Esophagus muscularis mucosa (tissue), 4 donors: ENCODE results near the gene ACP4.

Source experiments
- EP300 ChIP-seq: sonication (generic); formaldehyde crosslinking; IDR thresholded peaks from one replicate; pipeline ENCODE4 v1.6.1; 2017; ENCODE audit warnings: antibody characterized with exemption
- POLR2A ChIP-seq: fragments of 450-650 bp; IDR thresholded peaks from one replicate; pipeline ENCODE4 v1.6.1; 2017; ENCODE audit warnings: antibody characterized with exemption, moderate library complexity, mild to moderate bottlenecking, low read depth
- TF ChIP-seq, protein P1 (sequence below), 3 experiments: fragments of 200-600 bp in 2 of 3; fragments of 450-650 bp in 1 of 3; sonication (generic) in 2 of 3; IDR thresholded peaks; one replicate each; pipeline ENCODE4 v1.5.1; 2017 to 2019; ENCODE audit warnings: antibody characterized with exemption in 3 of 3, mild to moderate bottlenecking in 2 of 3, moderate library complexity in 1 of 3

DNA sequence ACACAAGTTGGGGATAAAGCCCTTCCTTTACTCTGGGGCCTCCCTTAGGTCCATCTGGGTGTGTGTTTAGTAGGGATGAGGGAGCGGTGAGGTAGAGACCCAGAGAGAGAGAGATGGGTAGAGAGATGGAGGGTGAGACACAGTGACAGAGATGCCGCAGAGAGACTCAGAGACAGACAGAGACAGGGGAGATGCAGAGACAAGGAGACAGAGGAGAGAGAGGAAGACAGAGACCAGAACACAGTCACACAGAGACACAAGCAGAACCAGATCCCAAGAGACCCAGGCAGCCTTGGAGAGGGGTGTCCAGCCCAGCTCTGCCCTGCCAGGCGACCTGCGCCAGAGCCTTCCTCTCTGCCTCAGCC is 31.0 kb downstream of the ACP4 start:
- TF ChIP-seq POLR2A = no peak
- TF ChIP-seq, protein P1, sequence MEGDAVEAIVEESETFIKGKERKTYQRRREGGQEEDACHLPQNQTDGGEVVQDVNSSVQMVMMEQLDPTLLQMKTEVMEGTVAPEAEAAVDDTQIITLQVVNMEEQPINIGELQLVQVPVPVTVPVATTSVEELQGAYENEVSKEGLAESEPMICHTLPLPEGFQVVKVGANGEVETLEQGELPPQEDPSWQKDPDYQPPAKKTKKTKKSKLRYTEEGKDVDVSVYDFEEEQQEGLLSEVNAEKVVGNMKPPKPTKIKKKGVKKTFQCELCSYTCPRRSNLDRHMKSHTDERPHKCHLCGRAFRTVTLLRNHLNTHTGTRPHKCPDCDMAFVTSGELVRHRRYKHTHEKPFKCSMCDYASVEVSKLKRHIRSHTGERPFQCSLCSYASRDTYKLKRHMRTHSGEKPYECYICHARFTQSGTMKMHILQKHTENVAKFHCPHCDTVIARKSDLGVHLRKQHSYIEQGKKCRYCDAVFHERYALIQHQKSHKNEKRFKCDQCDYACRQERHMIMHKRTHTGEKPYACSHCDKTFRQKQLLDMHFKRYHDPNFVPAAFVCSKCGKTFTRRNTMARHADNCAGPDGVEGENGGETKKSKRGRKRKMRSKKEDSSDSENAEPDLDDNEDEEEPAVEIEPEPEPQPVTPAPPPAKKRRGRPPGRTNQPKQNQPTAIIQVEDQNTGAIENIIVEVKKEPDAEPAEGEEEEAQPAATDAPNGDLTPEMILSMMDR (IDR thresholded peaks at IDR 0.05) = no peak
- TF ChIP-seq EP300 = no peak
